ENCODE data around the gene GP1BA. TPM values are rescaled to one million over a fixed set of nuclear protein-coding genes. Genes with fewer than 3 reads are reported as not detected.

Gene GP1BA
- polyA plus RNA-seq, 1 donor from 2014 or later, result not detected

GRCh38 chr17:4969047-4969550, 37.0 kb downstream of the GP1BA start:
- Histone ChIP-seq H3K9ac (ENCODE audit: low read length) (peak overlapping the region; percentile 89), H3K4me3 (ENCODE audit: low read length) (peak overlapping the region; percentile 71), H3K27me3 (ENCODE audit: insufficient read depth, low read depth, low read length) (no peaks in the 10 kb centered on the region), H3K36me3 (ENCODE audit: insufficient read depth, low read length) (no peaks in the 10 kb centered on the region), H2AFZ (ENCODE audit: low read depth, low read length) (no peak overlapping the region), H3K4me2 (ENCODE audit: low read length) (peak overlapping the region; percentile 86), H3K9me2 (ENCODE audit: insufficient read depth, low read length) (no peaks in the 10 kb centered on the region), H3F3A (ENCODE audit: insufficient read depth, low read length, poor library complexity, severe bottlenecking) (peaks cover 9% of the 10 kb centered on the region), H3K27ac (ENCODE audit: low read length) (peak overlapping the region; percentile 97), H4K20me1 (ENCODE audit: insufficient read depth) (no peaks in the 10 kb centered on the region), H3K79me2 (replicated peaks; ENCODE audit: insufficient read depth, low read length) (no peaks in the 10 kb centered on the region), H3K9me3 (ENCODE audit: low read length) (no peaks in the 10 kb centered on the region)
- TF ChIP-seq CTCF (IDR thresholded peaks at IDR 0.05; ENCODE audit: poor library complexity, severe bottlenecking), result no peak
- TF ChIP-seq POLR2AphosphoS5 (IDR thresholded peaks at IDR 0.05), result no peak
- no peak for TF ChIP-seq SMC3 (conservative IDR thresholded peaks at IDR 0.05; ENCODE audit: poor library complexity)
- no peak for TF ChIP-seq EZH2 (IDR thresholded peaks at IDR 0.05; ENCODE audit: borderline replicate concordance, insufficient read depth, low read length, poor library complexity, severe bottlenecking)
- TF ChIP-seq TAF1 (IDR thresholded peaks at IDR 0.05; ENCODE audit: low read depth), result no peak

GRCh38 chr17:4969551-4970173, 37.6 kb downstream of the GP1BA start:
- no peak overlapping the region for H2AFZ ChIP-seq (ENCODE audit: low read depth, low read length)

More at GRCh38 chr17:4969551-4970173, 37.6 kb downstream of the GP1BA start:
- Histone ChIP-seq H3K79me2 (replicated peaks; ENCODE audit: insufficient read depth, low read length) (no peaks in the 10 kb centered on the region), H4K20me1 (ENCODE audit: insufficient read depth) (no peaks in the 10 kb centered on the region), H3K27me3 (ENCODE audit: insufficient read depth, low read depth, low read length) (no peaks in the 10 kb centered on the region), H3K9me2 (ENCODE audit: insufficient read depth, low read length) (no peaks in the 10 kb centered on the region), H3K4me2 (ENCODE audit: low read length) (no peak overlapping the region), H3K4me3 (ENCODE audit: low read length) (peak overlapping the region; percentile 71), H3K9me3 (ENCODE audit: low read length) (no peaks in the 10 kb centered on the region), H3K27ac (ENCODE audit: low read length) (peak overlapping the region; percentile 97), H3K9ac (ENCODE audit: low read length) (peak overlapping the region; percentile 89), H3K36me3 (ENCODE audit: insufficient read depth, low read length) (no peaks in the 10 kb centered on the region), H3F3A (ENCODE audit: insufficient read depth, low read length, poor library complexity, severe bottlenecking) (peaks cover 9% of the 10 kb centered on the region)
- TF ChIP-seq MXI1 (conservative IDR thresholded peaks at IDR 0.05; ENCODE audit: poor library complexity, severe bottlenecking) (no peak), RAD21 (conservative IDR thresholded peaks at IDR 0.05) (no peak), REST (IDR thresholded peaks at IDR 0.05; ENCODE audit: borderline replicate concordance) (no peak), CTCF (IDR thresholded peaks at IDR 0.05; ENCODE audit: poor library complexity, severe bottlenecking) (no peak), POLR2AphosphoS5 (IDR thresholded peaks at IDR 0.05) (no peak), EZH2 (IDR thresholded peaks at IDR 0.05; ENCODE audit: borderline replicate concordance, insufficient read depth, low read length, poor library complexity, severe bottlenecking) (no peak), TAF1 (IDR thresholded peaks at IDR 0.05; ENCODE audit: low read depth) (no peak), EP300 (conservative IDR thresholded peaks at IDR 0.05; ENCODE audit: poor library complexity, severe bottlenecking) (no peak), SMC3 (conservative IDR thresholded peaks at IDR 0.05; ENCODE audit: poor library complexity) (no peak)
